Pancreas (tissue), 10 donors: ENCODE results near the gene IFI27L1. TPM values are rescaled to one million over a fixed set of nuclear protein-coding genes. Genes with fewer than 3 reads are reported as not detected.

Source experiments
- ATAC-seq, 4 donors: fragments of 200-7000 bp; cut with Tn5 transposase; one replicate each; pipeline versions ENCODE4 v1.8.0 to v1.9.1; 2020; ENCODE audit warnings: mild to moderate bottlenecking in 4 of 4, moderate library complexity in 4 of 4
- DNase-seq, 6 donors: peaks; one replicate each; pipeline ENCODE4 v3.0.0-alpha.2; 2020
- FAIRE-seq: peaks from 2 replicates; lab custom pipeline; 2012; peaks lifted over from hg19 to GRCh38; lab: Jason Lieb, UNC
- H3K27ac ChIP-seq, 4 donors: fragments of 200-600 bp; sonication (generic); 1 replicate in 3 of 4; 2 replicates in 1 of 4; pipeline versions ENCODE4 v1.5.0 to v1.8.0; 2020
- H3K27me3 ChIP-seq, 4 donors: fragments of 200-600 bp; one replicate each; pipeline ENCODE4 v1.8.0; 2021
- H3K36me3 ChIP-seq, 3 donors: fragments of 200-600 bp; sonication (generic) in 1 of 3; one replicate each; pipeline versions ENCODE4 v1.5.0 to v1.8.0; 2020 to 2021
- H3K4me1 ChIP-seq, 3 donors: fragments of 200-600 bp; one replicate each; pipeline ENCODE4 v1.8.0; 2021
- H3K4me3 ChIP-seq, 4 donors: fragments of 200-600 bp; sonication (generic) in 2 of 4; one replicate each; pipeline versions ENCODE4 v1.5.0 to v1.8.0; 2020 to 2021
- H3K9me3 ChIP-seq, 4 donors: fragments of 200-600 bp; one replicate each; pipeline ENCODE4 v1.8.0; 2021
- CTCF ChIP-seq, 4 donors: fragments of 200-600 bp; sonication (generic) in 3 of 4; IDR thresholded peaks; one replicate each; pipeline versions ENCODE4 v1.5.0 to v1.8.0; 2021; ENCODE audit warnings: antibody characterized with exemption in 4 of 4
- WGBS, 2 donors: extraction: QIAGEN DNeasy Blood & Tissue Kit; methylation state at CpG; one replicate each; pipeline ENCODE4 v1.1.7; 2013; 5-methylcytosine and 5-hydroxymethylcytosine counted together
- intact Hi-C, 3 donors: fragments of 100-400 bp; cut with DNase I; formaldehyde crosslinking; loops; one replicate each; pipeline versions ENCODE4 v1.11.1 to v1.14.2; 2022
- polyA plus RNA-seq, 2 donors: library from polyadenylated mRNA; stranded (reverse); fragments of 200-250 nt; gene quantifications; one replicate each; pipeline ENCODE4 v1.2.3, GENCODE V29; 2013
- total RNA-seq, 6 donors: library from RNA; stranded (reverse); fragmentation: NEBNext Ultra II Directional in 4 of 6; extraction: Animal tissue kit (Norgen Biotek cat#: 25700) in 4 of 6; gene quantifications; one replicate each; pipeline versions ENCODE4 v1.2.1 to v1.2.4, GENCODE V29; 2021 to 2023
- donor health status: healthy with polysubstance abuse.
- donor health status: DM: no; HTN: no; CAD: no; lungs with moderate emphysema.
- donor health status: DM: no; HTN: no; CAD: no.
- donor health status: control.
- donor health status: control.
- donor health status: Bipolar disorder and iron deficiency.
- donor health status: DM: yes; HTN: yes; CAD: no.
- donor health status: DM: no; HTN: no; CAD: no.
- donor health status: DM: no; HTN: no; CAD: no.
- donor health status: DM: yes; HTN: yes; CAD: no.

Gene IFI27L1
- total and polyA plus RNA-seq, 8 donors, result 3.8 to 14.3 (median 7.7) TPM

- H3K4me3 ChIP-seq, result no peak overlapping the region
- ATAC-seq, result peak in 2 of 4 donors; percentile 45 to 68
- H3K4me1 ChIP-seq, result no peaks in the 10 kb centered on the region
- FAIRE-seq, result no peak
- no peaks in the 10 kb centered on the region for H3K9me3 ChIP-seq
- no peak overlapping the region for H3K27ac ChIP-seq
- WGBS, 2 donors, result 92 to 95% methylated on average over 4 of the region's 4 CpGs
- no peak for TF ChIP-seq CTCF (IDR thresholded peaks at IDR 0.05)
- H3K27me3 ChIP-seq, result no peaks in the 10 kb centered on the region
- no peak for DNase-seq
- intact Hi-C loops, result no loop called here
- H3K36me3 ChIP-seq, result no peaks in the 10 kb centered on the region
These were observed 19.7 kb downstream of the IFI27L1 start for GRCh38 chr14:94100847-94101246.

- no peak for FAIRE-seq
- intact Hi-C loops, result no loop called here
- no peaks in the 10 kb centered on the region for H3K9me3 ChIP-seq
- no peaks in the 10 kb centered on the region for H3K36me3 ChIP-seq
- no peaks in the 10 kb centered on the region for H3K4me1 ChIP-seq
- no peaks in the 10 kb centered on the region for H3K27me3 ChIP-seq
- no peak for TF ChIP-seq CTCF (IDR thresholded peaks at IDR 0.05)
- DNase-seq, result no peak
- H3K4me3 ChIP-seq, result no peak overlapping the region
- 94 to 96% methylated on average over 10 of the region's 10 CpGs for WGBS, 2 donors
- no peak overlapping the region for H3K27ac ChIP-seq
- ATAC-seq, result no peak
These were observed 20.6 kb downstream of the IFI27L1 start for GRCh38 chr14:94101748-94102147.

GRCh38 chr14:94102768-94103482 is 21.8 kb downstream of the IFI27L1 start:
- ATAC-seq, result peak in 1 of 4 donors; percentile 19
- intact Hi-C loops, result no loop called here

GRCh38 chr14:94103554-94104150 is 22.5 kb downstream of the IFI27L1 start:
- no peak for DNase-seq
- no peak for TF ChIP-seq CTCF (IDR thresholded peaks at IDR 0.05)
- no peak for ATAC-seq
- no peaks in the 10 kb centered on the region for H3K27me3 ChIP-seq
- no peak overlapping the region for H3K4me3 ChIP-seq
- WGBS, 2 donors, result 65 to 75% methylated on average over 7 of the region's 7 CpGs
- FAIRE-seq, result no peak
- H3K4me1 ChIP-seq, result no peaks in the 10 kb centered on the region
- no peaks in the 10 kb centered on the region for H3K9me3 ChIP-seq
- intact Hi-C loops, result no loop called here
- no peaks in the 10 kb centered on the region for H3K36me3 ChIP-seq
- H3K27ac ChIP-seq, result no peak overlapping the region

More at GRCh38 chr14:94102768-94103482, 21.8 kb downstream of the IFI27L1 start:
- Histone ChIP-seq H3K4me3 (no peak overlapping the region), H3K27me3 (no peaks in the 10 kb centered on the region), H3K36me3 (no peaks in the 10 kb centered on the region), H3K9me3 (no peaks in the 10 kb centered on the region), H3K4me1 (no peaks in the 10 kb centered on the region), H3K27ac (no peak overlapping the region)
- FAIRE-seq, result no peak
- no peak for TF ChIP-seq CTCF (IDR thresholded peaks at IDR 0.05)
- DNase-seq, result no peak
- WGBS, 2 donors, result 72 to 81% methylated on average over 8 of the region's 8 CpGs

- FAIRE-seq (no peak), ATAC-seq (no peak), DNase-seq (no peak)
- no peak for TF ChIP-seq CTCF (IDR thresholded peaks at IDR 0.05)
- Histone ChIP-seq H3K27me3 (no peaks in the 10 kb centered on the region), H3K4me3 (no peak overlapping the region), H3K4me1 (no peaks in the 10 kb centered on the region), H3K27ac (no peak overlapping the region), H3K9me3 (no peaks in the 10 kb centered on the region), H3K36me3 (no peaks in the 10 kb centered on the region)
- WGBS, 2 donors, result 87 to 92% methylated on average over 10 of the region's 10 CpGs
- intact Hi-C loops, result no loop called here
These were observed 23.6 kb downstream of the IFI27L1 start for GRCh38 chr14:94104731-94105130.
